Ishikawa (cell line): ENCODE measurements around the gene NRG3.

Experiments
- CEBPB ChIP-seq: IDR thresholded peaks from 2 replicates; pipeline ENCODE4 v1.6.1; 2012
- CREB1 ChIP-seq: IDR thresholded peaks from 2 replicates; pipeline ENCODE4 v1.6.1; 2012; ENCODE audit warnings: low read depth
- EGR1 ChIP-seq: IDR thresholded peaks from 2 replicates; pipeline ENCODE4 v1.6.1; 2012
- EP300 ChIP-seq: IDR thresholded peaks from 2 replicates; pipeline ENCODE4 v1.6.1; 2012; ENCODE audit warnings: borderline replicate concordance
- FOXM1 ChIP-seq: IDR thresholded peaks from 2 replicates; pipeline ENCODE4 v1.6.1; 2012; ENCODE audit warnings: low read depth, borderline replicate concordance
- MAX ChIP-seq: IDR thresholded peaks from 2 replicates; pipeline ENCODE4 v1.6.1; 2012
- NFIC ChIP-seq: IDR thresholded peaks from 2 replicates; pipeline ENCODE4 v1.6.1; 2012
- RAD21 ChIP-seq: IDR thresholded peaks from 2 replicates; pipeline ENCODE4 v1.6.1; 2012; ENCODE audit warnings: low read depth
- REST ChIP-seq: IDR thresholded peaks from 2 replicates; pipeline ENCODE4 v1.6.1; 2012; ENCODE audit warnings: low read depth, mild to moderate bottlenecking
- TAF1 ChIP-seq: IDR thresholded peaks from 2 replicates; pipeline ENCODE4 v1.6.1; 2012; ENCODE audit warnings: low read depth, mild to moderate bottlenecking
- TCF12 ChIP-seq: IDR thresholded peaks from 2 replicates; pipeline ENCODE4 v1.6.1; 2012; ENCODE audit warnings: low read depth
- TEAD4 ChIP-seq: IDR thresholded peaks from 2 replicates; pipeline ENCODE4 v1.6.1; 2012
- USF1 ChIP-seq: IDR thresholded peaks from 2 replicates; pipeline ENCODE4 v1.6.1; 2012
- YY1 ChIP-seq: IDR thresholded peaks from 2 replicates; pipeline ENCODE4 v1.6.1; 2012; ENCODE audit warnings: low read depth
- ZBTB7A ChIP-seq: IDR thresholded peaks from 2 replicates; pipeline ENCODE4 v1.6.1; 2012; ENCODE audit warnings: low read depth

NRG3 gene

GRCh38 chr10:82576093-82576492 lies 701.1 kb downstream of the NRG3 start:
- TF ChIP-seq FOXM1 (no peak), YY1 (no peak), NFIC (no peak), CEBPB (no peak), CREB1 (no peak), EP300 (no peak), USF1 (no peak), MAX (no peak), EGR1 (no peak)

- TF ChIP-seq EGR1 (no peak), MAX (no peak), TAF1 (no peak), EP300 (no peak), RAD21 (no peak), YY1 (no peak), TCF12 (no peak), TEAD4 (no peak), FOXM1 (no peak), USF1 (no peak), NFIC (no peak), CREB1 (no peak), REST (no peak)
Observed at GRCh38 chr10:82581940-82582339, 706.9 kb downstream of the NRG3 start.

GRCh38 chr10:82591421-82591820 lies 716.4 kb downstream of the NRG3 start:
- TF ChIP-seq CREB1 (no peak), NFIC (no peak), ZBTB7A (no peak), CEBPB (no peak), TEAD4 (no peak), TCF12 (no peak), TAF1 (no peak), USF1 (no peak), REST (no peak), MAX (no peak), EP300 (no peak), FOXM1 (no peak), EGR1 (no peak), RAD21 (no peak), YY1 (no peak)

- TF ChIP-seq REST (no peak), EGR1 (no peak), FOXM1 (no peak), TEAD4 (no peak), TCF12 (no peak), YY1 (no peak), NFIC (no peak)
Observed at GRCh38 chr10:82597840-82598239, 722.8 kb downstream of the NRG3 start.
